ENCODE data around the gene TMEM233. TPM values are rescaled to one million over a fixed set of nuclear protein-coding genes. Genes with fewer than 3 reads are reported as not detected.
A peak's percentile ranks its signal among the peaks of the same experiment; 100 is the strongest.
"Not testable (repeated sequence)": the region's sequence is repeated elsewhere in the genome, so short reads cannot be mapped to it uniquely, and the experiment has no call there.

TMEM233 gene
- total RNA-seq, 2 donors from 2014 or later: 0.08 to 0.52 TPM

DNA sequence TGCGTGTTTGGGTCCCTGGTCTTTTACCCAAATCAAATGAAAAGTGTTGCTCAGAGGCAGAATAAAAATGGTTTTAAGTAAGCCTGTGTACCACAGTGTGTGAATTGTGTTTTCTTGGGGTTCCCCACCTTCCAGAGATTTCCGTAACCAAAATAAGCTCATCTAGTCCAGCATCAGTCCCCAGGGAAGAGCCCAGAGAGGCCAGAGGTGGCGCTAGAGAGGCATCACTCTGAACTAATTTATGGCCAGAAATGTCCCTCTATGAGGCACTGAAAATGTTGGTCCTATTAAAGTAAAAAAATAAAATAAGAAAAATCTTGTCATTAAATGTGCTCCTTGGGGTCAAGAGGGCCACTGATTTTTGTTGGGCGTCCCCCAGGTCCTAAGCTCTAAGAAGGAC, 49.4 kb downstream of the TMEM233 start:
- no peak for DNase-seq
- ATAC-seq: no peak
- intact Hi-C loops (cut with DNase I, micrococcal nuclease): no loop called here

DNA sequence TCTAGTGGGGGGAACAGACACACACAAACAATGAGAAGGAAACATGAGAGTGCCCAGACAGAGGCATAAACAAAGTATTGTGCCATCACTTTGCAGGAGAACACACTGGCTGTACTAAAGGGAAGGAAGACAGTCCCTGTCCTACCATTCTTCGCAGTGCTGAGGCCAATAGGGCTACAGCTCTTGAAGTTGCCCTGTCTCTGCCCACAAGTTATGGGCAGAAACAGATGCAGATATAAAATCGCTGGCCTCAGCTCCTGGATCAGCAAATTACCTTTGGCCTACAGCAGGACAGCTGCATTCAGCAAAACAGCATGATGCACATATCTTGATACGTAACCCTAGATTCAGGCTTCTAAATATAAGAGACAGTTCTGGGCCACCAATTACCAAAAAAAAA, 51.4 kb downstream of the TMEM233 start:
- ATAC-seq (no peak), DNase-seq (no peak)
- intact Hi-C loops (cut with DNase I, micrococcal nuclease): no loop called here

DNA sequence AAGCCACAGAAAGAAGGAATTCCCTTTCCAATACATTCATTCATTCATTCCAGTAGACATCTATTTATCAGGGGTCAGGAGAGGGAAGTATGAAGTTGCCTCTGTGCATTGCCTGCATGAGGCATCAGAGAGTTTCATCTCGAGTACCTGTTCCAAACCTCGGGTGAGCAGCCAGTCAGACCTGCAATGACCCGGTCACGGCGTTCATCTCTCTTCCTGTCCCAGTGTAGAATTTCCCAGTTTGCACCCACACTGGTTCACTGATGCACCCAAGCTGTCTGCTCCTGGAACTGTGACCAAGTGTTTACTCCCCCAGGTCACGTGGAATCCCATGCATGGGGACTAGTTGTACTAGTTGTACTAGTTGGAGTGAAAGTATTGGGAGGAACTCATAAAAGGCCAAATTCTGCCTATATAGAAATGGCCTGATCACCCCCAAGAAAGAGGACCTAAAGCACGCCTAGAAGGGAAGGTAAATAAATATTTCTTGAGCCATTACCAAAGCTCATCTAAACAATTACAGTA, 52.0 kb downstream of the TMEM233 start:
- intact Hi-C loops (cut with DNase I, micrococcal nuclease): no loop called here

DNA sequence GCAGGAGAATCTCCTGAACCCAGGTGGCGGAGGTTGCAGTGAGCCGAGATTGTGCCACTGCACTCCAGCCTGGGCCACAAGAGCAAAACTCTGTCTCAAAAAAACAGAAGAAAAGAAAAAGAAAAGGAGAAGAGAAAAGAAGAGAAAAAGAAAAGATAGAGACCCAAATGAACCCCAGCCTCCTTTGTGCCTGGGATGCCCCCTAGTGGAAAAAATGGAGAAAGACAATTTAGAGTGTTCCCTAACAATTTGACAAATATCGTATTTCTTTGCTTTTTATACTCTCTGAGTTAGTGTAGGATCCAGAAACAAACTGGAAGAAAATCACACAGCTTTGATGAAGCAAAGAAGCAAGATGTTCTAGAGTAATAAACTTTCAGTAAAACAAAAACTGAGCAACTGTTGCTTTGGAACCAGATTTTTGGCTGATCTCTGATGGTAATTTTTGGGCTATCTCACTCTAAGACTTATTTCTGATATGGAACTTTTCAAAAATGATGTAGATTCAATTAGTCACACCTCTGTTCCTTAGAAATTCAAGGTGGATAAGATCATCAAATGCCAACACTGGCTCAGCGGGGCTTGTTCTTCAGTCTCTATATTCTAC, 55.7 kb downstream of the TMEM233 start:
- intact Hi-C loops (cut with DNase I, micrococcal nuclease): no loop called here
- ATAC-seq (no peak), DNase-seq (no peak)

More for the DNA sequence above, 52.0 kb downstream of the TMEM233 start:
- DNase-seq (no peak), ATAC-seq (no peak)

DNA sequence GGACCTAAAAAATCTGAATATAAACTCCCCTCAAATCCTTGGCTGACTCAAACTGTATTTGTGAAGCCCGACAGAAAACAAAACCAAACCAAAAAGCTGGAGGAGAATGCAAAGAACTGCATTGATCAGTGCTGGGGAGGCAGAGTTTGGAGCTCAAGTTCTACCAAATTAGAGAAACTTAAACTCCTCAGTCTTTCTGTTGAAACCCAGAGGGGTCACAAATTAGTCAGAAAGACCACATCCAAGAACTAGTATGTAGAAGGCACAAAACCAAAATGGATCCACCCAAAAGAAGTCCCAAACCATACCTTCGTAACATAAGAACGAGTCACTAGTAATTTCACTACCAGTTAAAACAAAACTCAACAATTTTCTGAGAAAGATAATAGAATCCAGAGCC, 59.1 kb downstream of the TMEM233 start:
- no peak for ATAC-seq
- intact Hi-C loops (cut with DNase I, micrococcal nuclease): no loop called here
- no peak for DNase-seq

DNA sequence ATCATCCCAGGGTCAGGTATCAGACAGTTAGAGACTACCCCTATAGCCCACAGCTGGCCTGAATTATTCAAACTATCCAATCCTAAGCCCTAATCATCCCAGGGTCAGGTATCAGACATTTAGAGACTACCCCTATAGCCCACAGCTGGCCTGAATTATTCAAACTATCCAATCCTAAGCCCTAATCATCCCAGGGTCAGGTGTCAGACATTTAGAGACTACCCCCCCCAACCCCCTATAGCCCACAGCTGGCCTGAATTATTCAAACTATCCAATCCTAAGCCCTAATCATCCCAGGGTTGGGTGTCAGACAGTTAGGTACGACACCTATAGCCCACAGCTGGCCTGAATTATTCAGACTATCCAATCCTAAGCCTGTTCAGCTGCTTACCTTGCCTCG, 63.4 kb downstream of the TMEM233 start:
- DNase-seq; intact Hi-C loops (cut with DNase I, micrococcal nuclease); ATAC-seq: not testable (repeated sequence)

DNA sequence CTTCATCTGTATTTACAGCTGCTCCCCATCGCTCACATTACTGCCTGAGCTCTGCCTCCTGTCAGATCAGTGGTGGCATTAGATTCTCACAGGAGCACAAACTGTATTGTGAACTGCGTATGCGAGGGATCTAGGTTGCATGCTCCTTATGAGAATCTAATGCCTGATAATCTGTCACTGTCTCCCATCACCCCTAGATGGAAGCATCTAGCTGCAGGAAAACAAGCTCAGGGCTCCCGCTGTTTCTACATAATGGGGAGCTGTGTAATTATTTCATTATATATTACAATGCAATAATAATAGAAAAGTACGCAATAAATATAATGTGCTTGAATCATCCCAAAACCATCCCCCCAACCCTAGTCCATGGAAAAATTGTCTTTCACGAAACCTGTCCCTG, 64.6 kb downstream of the TMEM233 start:
- ATAC-seq; DNase-seq; intact Hi-C loops (cut with DNase I, micrococcal nuclease): not testable (repeated sequence)

DNA sequence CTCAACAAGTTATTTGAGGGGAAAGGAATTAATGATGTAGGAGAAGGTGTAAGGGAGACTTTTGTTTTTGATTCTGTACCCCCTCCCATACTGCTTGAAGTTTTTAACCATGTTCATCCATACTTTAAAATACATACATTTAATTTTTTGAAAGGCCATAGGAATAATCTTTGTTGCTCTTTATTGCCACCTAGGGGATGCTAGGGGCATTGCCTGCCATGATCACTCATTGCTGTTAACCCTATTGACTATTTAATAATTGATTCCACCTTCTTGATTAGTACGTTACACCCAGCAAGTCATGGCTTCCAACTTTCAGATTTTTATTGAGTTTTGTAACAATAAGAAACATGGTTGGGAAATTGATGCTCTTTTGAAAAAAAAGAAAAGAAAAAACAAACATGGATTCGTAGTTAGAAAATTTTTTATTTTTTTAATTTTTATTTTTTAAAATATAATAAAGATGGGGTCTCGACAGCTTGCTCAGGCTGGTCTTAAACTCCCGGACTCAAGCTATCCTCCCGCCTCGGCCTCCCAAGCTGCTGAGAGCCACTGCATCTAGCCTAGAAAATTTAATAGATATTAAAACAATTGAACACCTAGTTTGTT, 65.8 kb downstream of the TMEM233 start:
- intact Hi-C loops (cut with DNase I, micrococcal nuclease): no loop called here
- no peak for DNase-seq

DNA sequence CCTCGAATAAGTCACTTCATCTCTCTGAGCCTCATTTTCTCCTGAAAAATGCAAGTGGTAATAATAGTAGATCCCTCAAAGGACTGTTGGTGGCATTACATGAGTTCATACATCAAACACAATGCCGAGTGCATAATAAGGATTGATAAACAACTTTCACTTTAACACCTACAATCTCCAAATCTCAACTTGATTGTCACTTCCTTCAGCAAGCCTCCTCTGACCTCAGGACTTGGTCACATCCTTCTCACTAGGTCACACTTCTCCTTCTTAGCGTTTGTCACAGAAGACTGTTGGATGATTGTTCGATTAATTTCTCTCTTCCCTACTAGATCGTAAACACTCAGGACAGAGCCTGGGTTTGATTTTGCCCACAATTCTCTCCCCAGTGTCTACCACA, 66.5 kb downstream of the TMEM233 start:
- DNase-seq: no peak
- intact Hi-C loops (cut with DNase I, micrococcal nuclease): no loop called here
- ATAC-seq: no peak

More for the DNA sequence above, 65.8 kb downstream of the TMEM233 start:
- peak; percentile 61 for ATAC-seq

DNA sequence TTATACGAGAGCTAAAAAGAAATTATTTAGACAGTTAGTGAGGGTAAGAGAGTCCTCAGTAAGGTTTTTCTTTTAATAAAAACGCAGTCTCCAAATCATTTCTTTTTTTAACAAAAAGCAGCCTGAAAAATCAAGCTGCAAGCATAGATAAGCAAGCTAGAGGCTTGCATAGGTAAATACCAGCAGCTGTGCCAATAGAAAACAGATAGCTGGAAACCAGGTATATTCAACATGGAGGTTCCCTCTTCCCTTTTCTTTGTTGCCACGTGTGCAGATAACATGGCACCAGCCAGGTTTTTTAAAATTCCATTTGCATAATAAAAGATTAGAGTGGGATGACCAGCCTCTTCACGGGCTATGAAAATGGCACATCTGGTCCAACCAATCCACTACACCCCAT, 68.3 kb downstream of the TMEM233 start:
- intact Hi-C loops (cut with DNase I, micrococcal nuclease): no loop called here
- ATAC-seq (no peak), DNase-seq (no peak)

DNA sequence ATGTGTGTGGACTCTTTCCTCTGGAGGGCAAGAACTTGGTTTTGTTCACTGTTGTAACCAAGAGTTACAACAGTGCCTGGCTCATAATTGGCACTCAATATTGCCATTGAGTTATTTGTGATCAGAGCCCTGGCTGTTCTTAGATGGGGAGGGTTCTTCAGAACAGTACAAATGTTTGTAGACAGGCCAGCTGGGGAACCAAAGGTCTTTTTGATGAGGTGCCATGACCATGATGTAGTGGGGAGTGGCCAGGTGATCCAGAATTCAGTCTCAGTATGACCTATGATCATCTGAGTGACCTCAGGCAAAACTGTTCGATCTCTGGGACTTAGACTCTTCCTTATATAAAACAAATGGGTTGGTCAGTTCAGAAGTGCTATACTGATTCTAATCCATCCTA, 71.1 kb downstream of the TMEM233 start:
- intact Hi-C loops (cut with DNase I, micrococcal nuclease): no loop called here
- no peak for DNase-seq
- ATAC-seq: no peak

DNA sequence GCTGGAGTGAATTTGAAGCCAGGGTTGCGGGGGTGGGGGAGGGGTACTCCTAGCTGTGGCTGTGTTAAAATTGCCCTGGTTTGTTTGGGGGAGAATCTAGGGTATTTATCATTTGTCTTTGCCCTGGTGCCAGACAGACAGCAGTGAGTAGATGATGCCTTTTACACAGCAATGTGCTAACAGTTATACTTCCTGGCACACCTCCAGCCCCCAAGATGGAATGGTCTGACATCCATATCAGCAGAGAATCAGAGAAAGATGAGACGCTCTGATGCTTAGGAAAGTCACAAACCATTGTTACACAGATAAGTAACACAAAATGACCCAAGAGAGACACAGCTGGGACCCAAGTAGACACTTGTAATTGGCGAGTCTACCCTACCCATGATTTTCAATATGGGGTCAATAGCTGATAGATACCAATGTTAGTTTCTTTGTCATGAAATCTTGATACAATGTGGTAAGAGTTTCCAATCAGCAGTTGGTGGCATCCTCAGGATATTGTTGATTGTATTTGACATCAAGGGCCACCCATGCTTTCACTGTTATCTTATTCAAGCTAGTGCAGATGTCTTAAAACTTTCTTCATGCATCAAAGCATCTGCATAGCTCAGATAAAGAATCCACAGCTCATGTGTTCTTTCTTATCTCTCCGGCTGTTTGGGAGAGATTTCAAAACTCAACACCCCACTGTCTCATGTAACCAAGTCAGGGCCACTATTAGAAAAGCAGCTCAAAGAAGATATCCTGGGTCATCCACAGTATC, 71.8 kb downstream of the TMEM233 start:
- intact Hi-C loops (cut with DNase I, micrococcal nuclease): no loop called here
- DNase-seq (no peak), ATAC-seq (no peak)

DNA sequence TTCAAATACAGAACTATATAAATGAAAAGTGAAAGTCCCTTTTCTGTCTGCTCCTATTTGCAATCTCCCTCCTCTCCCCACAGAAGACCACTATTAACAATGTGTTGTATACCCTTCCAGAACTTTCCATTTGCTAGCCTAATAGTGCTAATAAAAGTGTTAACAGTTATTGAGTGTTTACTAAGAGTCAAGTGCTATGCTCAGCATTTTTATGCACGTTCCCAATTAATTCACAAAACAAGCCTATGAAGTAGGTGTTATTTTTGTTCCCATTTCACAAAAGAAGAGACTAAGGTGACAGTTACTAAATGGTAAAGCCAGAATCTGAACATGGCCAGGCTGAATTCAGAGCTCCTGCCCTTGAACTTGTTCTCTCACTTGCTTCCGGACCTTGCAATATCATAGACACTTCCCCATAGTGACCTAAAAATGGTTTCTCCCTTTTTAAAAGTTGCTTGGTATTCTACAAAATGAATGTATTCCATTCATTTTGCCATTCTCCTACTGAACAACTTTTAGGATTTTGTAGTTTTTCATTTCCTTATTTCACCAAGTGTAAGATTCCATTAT, 72.7 kb downstream of the TMEM233 start:
- DNase-seq: no peak
- intact Hi-C loops (cut with DNase I, micrococcal nuclease): no loop called here

DNA sequence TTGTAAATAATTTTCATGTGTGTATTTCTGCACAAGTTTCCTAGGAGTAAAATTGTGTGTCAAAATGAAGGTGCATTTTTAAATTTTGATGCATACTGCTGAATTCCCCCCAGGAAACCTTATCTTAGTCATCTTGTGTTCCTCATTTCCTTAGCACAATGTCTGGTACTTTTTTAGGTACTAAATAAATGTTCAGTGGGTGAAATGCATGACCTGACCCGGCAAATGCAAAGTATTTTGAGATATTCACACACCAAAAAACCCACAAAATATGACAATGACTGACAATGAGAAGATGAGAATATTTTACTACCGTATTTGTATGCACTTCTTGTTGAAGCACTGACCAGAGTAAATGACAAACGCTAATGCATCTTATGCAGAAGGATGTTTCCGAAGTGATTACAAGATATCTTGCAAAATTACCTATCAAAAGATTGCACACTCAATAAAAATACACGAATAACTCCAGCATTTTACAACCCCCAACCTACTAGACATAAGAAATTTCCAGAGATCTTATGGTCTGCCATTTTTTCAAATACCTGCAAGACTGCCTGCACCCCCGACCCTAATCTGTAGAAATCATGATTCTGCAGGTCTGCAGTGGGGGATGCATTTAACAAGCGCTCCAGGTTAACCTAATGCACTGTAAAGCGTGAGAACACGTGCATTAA, 73.5 kb downstream of the TMEM233 start:
- no peak for ATAC-seq

More for the DNA sequence above, 72.7 kb downstream of the TMEM233 start:
- no peak for ATAC-seq

DNA sequence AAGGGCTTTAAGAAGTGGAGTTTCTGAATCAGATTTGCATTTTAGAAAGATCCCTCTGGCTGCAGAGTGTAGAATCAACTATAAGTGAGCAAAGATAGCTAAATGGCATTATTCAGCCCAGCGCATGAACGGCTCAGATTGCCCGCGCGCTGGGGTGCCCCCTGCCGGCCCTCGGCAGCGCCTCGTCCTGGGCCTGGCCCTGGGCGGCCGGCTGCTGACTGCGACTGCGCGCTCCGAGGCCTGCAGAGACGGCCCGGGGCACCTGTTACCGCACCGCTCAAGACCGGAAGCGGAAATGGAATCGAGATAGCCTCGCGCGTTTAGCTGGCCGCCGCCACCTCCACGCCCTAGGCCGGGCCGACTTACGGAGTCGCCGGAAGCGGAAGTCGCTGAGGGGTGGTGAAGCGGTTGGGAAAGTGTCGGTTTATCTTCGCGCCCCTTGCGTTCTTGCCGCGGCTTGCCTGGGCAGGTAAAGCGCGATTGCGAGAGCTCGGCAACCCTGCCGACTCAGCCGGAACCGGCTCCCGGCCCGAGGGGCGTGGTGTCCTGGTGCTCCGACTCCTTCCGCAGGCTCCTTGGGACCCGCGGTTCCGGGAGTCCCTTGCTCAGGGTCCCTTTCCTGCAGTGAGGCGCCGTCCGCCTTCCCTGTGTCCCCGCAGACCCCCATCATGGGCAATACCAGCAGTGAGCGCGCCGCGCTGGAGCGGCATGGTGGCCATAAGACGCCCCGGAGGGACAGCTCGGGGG, 74.2 kb downstream of the TMEM233 start, which contains the start of gene PRKAB1:
TSS of gene PRKAB1 (plus strand) at position 557 of the 747 bp plus-strand sequence. CDS start at position 669, 112 bp downstream.
- DNase-seq (peak; percentile 96 to 97), ATAC-seq (peak; percentile 77)
- intact Hi-C loops (cut with DNase I, micrococcal nuclease): no loop called here

More for the DNA sequence above, 73.5 kb downstream of the TMEM233 start:
- DNase-seq: no peak
- intact Hi-C loops (cut with DNase I, micrococcal nuclease): no loop called here

DNA sequence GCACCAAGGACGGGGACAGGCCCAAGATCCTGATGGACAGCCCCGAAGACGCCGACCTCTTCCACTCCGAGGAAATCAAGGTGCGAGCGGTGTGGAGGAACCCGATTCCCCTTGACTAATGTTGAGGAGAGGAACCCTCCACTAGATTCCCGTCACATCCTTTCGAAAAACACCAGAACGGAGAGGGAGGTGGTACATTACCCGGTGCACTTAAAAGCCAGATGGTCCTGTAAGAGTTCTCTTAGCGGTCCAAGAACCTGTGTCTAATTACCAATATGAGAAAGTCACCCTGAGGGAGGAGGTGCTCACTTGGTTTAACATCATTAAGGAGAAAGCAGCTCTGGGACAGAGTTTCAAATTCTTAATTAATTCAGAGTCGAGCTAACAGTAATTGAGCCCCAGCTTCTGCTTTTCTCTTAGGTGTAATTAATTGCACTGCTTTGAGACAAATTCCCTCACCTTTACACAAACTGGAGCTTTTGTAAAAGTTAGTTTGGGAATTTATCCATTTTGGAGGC, 74.8 kb downstream of the TMEM233 start:
- DNase-seq (no peak), ATAC-seq (no peak)
- intact Hi-C loops (cut with DNase I, micrococcal nuclease): no loop called here

DNA sequence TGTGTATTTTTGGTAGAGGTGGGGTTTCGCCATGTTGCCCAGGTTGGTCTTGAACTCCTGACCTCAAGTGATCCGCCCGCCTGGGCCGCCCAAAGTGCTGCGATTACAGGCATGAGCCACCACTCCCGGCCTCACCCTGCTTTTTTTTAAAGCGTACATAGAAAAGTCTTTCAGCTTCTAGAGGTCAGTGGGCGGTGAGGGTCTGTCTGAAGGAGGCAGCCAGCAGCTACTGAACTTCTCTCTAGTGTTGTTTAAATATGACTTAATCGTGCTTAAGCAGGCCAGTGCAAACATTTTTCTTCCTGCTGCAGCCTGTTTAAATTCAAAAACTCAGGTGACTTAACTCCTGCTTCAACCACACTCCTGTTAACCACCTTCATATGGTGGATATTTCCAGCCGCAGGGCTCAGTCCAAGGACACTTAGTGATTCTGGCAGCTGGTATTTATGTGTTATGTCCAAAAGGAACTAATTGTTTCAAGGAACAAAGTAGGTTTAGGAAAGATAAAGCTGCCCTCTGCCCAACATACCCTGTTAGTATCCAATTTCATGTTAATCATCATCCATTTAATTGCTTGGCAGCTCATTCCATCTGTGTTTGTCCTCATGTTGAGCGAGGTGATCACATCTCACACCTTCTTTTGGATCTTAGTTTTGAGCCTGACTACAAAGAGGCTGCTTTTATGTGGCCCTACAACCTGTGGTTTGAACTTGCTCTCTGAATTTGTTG, 76.3 kb downstream of the TMEM233 start:
- DNase-seq: peak; percentile 63 to 67
- intact Hi-C loops (cut with DNase I, micrococcal nuclease): no loop called here

More for the DNA sequence above, 76.3 kb downstream of the TMEM233 start:
- peak; percentile 46 for ATAC-seq
